HG03139 (cell line): ENCODE data around the gene HEATR3.

Source experiments
- ATAC-seq: cut with Tn5 transposase; IDR thresholded peaks from one replicate; pipeline ENCODE4 v1.9.1; 2021; ENCODE audit not compliant: unreplicated experiment

The HEATR3 gene, protein sequence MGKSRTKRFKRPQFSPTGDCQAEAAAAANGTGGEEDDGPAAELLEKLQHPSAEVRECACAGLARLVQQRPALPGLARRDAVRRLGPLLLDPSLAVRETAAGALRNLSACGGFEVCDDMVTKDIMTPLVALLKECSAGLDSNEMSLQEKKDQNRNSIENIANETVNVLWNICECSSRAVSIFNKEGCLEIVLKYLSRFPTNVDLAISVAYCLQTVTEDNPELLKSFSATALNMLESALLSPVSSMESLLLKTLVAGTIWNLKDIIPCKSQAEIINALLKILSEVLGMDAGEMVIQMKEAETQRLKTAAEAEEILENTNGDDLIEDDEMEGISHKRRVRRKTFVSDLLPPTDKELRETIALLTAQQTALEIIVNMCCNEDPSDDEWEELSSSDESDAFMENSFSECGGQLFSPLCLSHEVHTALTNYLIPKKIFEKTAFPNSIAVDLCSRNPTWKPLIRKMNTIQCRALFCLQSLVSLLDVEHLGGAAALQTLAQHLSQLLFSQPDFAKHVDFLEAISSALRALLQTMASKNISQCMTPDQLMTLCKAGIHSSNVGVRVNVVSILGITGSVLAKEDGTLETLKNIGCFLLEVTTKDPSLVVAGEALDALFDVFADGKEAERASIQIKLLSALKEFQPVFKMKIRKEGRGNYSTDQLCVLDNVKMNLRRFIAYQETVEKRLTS

DNA sequence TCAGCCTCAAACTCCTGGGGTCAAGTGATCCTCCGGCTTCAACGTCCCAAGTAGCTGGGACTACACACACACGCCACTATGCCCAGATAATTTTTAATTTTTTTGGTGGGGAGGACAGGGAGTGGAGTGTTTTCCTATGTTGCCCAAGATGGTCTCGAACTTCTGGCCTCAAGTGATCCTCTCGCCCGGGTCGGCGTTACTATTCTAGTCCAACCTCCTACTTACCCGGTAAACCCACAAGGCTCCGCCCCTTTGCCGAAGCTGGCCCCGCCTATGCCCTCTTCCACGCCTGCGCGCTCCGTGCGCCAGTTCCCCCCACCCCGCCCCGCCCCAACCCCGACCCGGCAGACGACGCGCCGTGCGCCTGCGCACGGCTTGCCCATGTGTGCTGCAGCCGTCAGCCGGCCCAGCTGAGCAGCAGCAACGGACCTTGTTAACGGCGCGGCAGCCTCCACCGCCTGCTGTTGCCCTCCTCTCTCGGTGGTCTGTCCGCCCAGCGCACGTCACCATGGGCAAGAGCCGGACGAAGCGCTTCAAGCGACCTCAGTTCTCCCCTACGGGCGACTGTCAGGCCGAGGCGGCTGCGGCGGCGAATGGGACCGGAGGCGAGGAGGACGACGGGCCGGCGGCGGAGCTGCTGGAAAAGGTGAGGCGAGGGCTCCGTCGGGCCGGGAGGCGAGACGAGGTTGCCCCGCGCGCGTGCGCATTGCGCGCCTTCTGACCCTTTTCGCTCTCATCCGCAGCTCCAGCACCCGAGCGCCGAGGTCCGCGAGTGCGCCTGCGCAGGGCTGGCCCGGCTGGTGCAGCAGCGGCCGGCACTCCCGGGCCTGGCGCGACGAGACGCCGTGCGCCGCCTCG is at the start of gene HEATR3:
TSS of gene HEATR3 (plus strand) at position 347 of the 858 bp plus-strand sequence. CDS start at position 509, 162 bp downstream.
- ATAC-seq = peak; percentile 74

DNA sequence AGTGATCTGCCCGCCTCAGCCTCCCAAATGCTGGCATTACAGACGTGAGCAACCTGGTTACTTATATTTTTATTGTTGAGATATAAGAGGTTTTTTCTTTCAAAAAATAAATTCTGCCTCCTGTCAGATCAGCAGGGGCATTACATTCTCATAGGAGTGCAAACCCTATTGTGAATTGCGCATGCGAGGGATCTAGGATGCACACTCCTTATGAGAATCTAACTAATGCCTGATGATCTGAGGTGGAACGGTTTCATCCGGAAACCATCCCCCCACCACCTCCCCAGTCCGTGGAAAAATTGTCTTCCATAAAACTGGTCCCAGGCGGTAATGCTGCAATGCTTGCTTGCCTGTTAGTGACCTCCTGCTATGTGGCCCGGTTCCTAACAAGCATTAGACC is 48.2 kb upstream of the HEATR3 start:
- ATAC-seq = no peak

DNA sequence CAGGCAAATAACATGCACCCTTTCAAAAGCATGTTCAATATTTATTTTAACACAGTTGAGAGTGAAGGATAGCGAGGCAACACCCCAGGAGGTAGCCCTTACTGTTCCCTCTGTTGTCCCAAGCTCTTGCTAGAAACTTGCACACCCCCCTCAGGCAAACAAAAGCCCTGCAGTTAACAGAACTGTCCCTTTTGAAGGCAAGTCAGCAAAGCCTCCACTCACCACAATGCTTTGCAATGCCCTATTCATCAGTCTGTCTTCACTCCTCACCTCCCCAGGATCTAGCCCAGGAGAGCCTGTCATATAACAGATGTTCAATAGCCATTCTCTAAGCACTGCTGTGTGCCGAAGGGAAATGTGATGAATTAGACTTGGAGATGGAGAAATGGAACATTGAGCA is 44.2 kb upstream of the HEATR3 start:
- no peak for ATAC-seq

DNA sequence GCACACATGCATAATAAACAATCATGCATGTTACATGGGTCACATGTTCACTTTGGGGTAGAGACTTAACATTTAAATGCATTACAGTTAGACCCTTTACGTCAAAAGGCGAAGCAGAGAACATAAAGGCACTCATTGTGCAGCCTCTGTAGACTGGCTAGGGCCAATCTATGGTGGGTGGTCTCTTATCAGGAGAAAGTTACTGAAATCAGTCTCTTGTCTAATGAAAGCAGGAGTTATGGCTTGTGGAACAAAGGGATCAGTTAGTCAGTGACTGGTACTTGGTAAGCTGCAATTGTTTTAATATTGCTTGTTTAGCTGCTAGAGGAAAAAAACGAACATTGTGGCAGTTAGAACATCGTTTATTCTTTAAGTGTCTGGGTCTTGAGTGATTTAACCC is 42.1 kb upstream of the HEATR3 start:
- ATAC-seq = no peak

DNA sequence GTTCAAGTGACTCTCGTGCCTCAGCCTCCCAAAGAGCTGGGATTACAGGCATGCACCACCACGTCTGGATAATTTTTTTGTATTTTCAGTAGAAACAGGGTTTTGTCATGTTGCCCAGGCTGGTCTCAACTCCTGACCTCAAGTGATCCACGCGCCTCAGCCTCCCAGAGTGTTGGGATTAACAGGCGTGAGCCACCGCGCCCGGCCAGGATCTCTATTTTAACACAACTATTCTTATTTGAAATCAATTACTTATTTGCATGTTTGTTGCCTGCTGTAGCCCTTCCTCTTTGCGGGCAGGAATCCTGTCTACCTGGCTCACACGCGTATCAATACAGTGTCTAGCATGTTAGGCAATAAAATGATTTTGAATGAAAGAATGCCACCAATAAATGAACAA is 41.6 kb upstream of the HEATR3 start:
- ATAC-seq = no peak

DNA sequence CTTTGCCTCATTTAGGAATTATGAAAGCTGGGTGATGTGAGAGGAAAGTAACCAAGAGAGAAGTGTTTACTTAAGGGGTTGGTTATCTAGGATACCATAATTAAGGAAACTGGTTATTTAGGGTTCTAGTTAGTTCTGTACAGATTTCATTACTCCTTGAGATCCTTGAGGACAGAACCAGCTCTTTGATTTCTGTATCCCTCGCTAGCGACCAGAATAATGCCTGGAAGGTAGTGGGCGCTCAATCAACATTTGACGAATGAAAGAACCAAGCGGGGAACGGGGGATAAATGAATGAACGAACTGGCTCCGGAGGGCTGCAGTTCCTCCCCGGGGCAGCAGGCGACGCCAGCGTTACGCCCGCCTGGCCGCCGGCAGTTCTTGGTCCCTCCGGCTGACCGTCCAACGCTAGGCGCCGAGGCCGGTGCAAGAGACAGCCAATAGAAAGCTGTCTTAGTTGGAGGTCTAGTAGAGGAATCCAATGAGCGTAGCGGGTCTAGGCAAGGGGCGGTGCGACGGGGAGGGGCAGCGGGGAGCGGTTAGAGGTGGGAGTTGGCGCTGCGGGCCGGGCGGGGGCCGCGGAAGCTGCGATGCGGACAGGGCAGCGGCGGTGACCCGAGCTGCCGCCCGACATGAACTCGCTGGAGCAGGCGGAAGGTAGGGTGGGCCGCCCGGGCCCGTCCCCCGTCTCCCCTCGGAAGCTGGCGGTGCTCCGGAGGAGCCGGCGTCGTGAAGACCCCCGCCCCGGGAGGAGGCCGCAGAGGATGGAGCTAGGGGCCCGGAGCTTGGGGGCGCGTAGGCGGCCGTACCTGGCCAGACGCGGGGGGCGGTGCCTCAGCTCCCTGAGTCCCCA is 40.9 kb upstream of the HEATR3 start, which contains the start of gene CNEP1R1:
TSS of gene CNEP1R1 (plus strand) at position 542 of the 853 bp plus-strand sequence. CDS start at position 633, 91 bp downstream.
- ATAC-seq = peak; percentile 99

DNA sequence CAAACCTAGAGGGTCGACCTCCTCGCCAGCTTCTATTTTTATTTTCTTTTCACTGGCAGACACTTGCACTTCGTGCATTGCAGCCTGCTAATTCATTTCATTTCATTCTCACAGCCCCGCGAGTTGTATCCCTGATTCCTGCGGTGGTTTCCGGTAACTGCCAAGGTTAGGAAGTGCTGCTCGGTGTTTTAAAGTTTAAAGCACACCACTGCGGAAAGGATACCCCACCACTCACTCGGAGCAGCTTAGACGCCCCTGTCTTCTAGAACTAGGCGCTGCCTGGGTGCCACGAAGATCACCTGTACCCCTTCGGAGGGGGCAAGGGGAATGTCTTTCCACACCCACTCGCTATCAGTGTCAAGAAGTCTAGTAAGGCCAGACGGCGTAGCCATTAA is 40.2 kb upstream of the HEATR3 start:
- peak; percentile 11 for ATAC-seq

DNA sequence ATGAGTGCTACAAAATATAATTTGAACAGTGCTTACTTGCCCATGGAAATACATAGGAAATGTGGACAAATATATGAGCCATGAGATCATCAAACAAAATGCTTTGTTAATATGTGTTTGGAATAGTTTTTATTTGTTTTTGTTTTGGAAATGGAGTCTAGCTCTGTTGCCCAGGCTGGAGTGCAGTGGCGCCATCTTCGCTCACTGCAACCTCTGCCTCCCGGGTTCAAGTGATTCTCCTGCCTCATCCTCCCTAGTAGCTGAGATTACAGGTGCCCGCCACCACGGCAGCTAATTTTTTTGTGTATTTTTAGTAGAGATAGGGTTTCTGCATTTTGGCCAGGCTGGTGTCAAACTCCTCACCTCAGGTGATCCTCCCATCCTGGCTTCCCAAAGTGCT is 37.9 kb upstream of the HEATR3 start:
- ATAC-seq = no peak

DNA sequence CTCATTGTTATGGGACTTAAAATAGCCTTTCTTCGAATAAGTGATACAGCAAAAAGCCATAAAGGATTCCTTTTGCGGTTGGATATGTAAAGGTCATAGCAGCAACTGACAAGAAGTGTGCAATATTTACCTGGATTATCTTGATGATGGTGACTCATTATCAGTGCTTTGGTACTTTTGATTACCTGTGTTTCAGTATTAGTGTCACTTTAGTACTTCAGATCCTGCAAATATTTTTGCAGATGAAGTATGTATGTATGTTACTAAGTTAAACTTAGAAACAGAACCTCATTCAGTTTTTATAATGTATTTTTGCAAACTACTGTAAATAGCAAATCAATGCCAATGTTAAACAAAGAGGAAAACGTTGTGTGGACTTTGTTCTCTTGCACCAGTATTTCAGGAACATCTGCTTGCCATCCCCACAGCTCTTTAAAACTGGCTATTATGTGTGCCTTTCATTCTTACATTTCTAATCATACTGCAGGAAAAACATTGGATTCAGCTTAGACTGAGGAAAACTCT is 30.2 kb upstream of the HEATR3 start:
- no peak for ATAC-seq

DNA sequence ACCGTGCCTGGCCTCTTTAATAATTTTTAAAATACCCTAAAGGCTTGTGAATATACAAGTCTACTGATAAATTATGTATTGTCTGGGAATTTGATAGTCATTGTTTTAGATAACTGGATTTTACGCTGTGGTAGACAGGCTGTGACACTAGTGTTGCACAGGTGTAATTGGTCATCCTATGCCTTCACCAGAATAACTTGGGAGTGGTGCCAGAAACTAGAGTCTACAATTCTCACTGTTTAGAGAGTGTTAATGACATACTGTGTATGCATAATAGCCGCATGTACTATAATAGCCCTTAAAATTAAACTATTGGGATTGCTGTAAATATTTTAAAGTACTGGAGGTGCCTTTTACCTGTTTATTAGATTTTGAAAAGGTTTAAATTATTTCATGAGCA is 29.3 kb upstream of the HEATR3 start:
- ATAC-seq = no peak

DNA sequence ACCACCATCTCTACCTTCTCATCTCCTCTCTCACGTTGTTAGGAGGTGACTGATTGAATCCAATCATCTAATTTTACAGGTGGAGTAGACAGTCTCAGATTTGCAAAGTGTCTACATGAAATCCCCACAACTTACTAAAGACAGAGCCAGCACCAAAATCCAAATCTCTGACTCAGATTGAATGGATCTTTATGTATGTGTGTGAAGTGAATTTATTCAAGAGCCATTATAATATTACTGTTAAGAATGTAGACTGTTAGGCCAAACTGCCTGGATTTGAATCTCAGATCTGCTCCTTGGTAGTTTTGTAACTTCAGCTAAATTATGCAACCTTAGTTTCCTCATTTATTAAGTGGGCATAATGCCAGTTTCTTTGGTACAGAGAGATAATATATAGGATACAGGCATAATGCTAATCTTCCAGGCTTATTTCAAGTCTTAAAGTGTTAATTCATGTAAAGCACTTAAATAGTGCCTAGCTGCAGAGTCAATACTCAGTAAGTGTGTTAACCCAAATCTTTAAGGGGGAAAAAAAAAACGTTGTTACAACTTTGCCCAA is 28.0 kb upstream of the HEATR3 start:
- ATAC-seq = no peak

DNA sequence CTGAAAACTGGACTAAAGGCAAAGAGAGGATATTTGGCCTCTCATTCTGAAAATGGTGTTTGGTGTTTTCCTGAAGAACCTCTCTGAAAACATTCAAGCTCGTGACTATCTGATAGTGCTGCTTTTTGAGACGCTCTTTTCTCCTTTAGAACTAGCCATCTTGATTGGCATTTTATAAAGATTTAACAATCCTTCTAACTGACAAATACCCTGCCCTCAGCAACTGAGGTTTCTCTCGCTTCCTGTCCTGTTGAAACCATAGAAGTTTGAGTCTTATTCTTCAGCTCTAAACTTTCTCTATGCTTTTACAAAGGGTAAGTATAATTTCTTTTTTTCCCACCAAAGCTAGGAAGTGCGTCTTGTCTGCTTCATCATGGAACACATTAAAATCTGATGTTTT is 27.5 kb upstream of the HEATR3 start:
- ATAC-seq = no peak

DNA sequence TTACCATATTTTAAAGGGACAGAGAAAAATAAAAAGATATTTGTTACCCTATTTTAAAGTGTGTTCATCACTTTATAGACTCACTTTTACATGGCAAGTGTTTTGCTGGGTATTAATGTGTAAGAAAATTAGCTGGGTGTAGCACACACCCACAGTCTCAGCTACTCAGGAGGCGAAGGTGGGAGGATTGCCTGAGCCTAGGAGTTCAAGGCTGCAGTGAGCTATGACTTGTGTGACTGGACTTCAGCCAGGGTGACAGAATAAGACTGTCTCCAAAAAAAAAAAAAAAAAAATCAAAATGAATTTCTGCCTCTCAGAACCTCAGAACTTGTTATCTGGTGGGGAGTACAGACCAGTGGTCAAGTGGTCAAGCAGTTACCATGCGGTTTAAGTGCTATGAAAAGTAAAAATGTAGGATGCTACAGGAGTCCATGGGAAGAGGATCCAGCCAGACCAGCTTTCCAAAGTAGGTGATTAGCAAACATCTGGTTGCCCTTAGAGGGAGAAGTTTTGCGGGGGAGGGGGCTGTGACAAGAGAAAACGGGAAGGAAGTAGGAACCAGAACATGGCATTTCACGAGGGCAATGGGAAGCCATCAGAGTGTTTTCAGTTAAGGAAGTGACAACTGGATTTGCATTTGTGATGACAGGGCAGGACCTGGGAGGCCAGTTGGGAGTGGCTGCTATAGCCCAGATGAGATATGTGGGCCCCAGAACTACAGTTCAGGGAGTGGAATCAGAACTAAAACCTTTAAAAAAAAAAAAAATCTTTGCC is 26.8 kb upstream of the HEATR3 start:
- ATAC-seq = no peak

DNA sequence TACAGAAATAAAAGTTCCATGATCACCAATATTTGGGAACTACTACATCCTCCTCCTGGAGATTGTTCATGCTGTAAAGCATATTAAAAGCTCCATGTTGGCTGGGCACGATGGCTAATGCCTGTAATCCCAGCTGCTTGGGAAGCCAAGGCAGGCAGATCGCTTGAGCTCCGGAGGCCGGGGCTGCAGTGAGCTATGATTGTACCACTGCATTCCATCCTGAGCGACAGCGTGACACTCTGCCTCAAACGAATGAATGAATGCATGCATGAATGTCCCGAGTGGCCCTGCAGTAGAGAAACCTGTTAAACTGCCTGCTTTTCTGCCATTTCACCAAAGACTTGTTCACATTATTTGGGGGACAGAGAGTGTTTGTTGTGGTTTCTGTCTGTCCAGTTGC is 25.8 kb upstream of the HEATR3 start:
- no peak for ATAC-seq

DNA sequence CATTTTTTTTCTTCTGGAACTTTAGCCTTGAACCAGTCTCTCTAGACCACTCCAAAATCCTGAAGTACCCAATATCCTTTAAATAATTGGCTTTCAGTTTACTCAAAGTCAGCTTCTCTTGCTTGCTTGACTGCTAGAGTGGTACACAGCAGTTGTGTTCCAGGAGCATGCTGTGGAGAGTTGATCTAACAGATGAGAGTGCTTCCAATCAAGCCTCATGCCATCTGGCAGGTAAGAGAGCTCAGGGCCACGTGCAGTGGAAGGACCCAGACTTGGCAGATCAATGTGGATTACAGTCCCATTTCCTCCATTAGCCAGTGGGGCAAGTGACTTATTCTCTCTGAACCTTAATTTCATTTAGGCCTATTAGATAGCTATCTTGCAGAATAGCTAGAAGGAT is 25.1 kb upstream of the HEATR3 start:
- no peak for ATAC-seq

DNA sequence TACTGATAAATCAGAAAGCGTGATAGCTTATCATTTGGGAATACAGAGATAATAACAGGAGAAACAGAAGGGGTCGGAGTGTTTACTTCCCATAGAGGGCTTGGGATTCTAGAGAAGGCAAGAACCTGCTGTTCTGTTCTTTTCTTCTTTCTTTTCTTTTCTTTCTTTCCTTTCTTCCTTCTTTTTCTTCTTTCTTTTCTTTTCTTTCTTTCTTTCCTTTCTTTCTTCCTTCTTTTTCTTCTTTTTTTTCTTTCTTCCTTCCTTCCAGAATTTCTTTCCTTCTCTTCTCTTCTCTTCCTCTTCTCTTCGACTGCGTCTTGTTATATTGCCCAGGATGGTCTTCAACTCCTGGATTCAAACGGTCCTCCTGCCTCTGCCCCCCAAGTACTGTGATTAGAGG is 22.4 kb upstream of the HEATR3 start:
- no peak for ATAC-seq

DNA sequence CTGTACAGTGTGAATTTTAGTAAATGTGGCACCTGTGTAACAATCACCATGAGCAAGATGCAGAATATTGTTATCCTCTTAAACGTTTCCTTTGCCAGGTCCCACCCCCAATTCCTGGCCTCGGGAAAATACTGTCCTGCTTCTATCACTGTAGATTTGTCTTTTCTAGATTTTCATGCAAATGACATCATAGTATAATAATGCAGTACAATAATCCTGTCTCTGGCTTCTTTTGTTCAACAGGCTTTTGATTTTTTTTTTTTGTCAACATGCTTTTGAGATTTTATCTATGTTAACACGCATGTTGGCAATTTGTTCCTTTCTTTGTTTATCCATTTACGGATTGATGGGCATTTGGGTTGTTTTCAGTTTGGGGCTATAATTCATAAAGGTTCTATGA is 20.4 kb upstream of the HEATR3 start:
- ATAC-seq = no peak

DNA sequence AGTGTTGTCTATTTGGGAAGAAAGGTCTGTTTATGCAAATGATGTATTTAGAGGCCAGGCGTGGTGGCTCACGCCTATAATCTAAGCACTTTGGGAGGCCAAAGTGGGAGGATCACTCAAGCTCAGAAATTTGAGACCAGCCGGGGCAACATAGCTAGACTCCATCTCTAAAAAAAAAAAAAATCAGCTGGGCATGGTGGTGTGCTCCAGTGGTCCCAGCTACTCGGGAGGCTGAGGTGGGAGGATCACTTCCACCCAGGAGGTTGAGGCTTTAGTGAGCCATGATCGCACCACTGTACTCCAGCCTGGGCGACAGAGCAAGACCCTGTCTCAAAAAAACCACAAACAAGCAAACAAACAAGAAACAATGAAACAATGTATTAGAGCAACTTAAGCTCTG is 18.9 kb upstream of the HEATR3 start:
- no peak for ATAC-seq

DNA sequence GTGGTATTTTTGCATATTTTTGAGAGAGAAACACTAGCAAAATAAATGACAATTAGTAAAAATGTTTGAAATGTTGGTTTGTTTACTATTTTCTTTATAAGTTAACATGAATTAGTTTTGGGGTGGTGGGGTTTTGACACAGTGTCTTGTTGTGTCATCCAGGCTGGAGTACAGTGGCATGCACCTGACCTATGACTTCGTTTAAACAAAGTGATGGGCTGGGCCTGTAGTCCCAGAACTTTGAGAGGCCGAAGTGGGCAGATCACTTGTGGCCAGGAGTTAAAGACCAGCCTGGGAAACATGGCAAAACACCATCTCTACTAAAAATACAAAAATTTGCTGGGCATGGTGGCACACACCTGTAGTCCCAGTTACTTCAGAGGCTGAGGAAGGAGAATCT is 17.9 kb upstream of the HEATR3 start:
- ATAC-seq = no peak
